GM21619 (cell line): ENCODE measurements around the gene HCLS1.

Experiments
- ATAC-seq: cut with Tn5 transposase; IDR thresholded peaks from one replicate; pipeline ENCODE4 v1.9.1; 2021; ENCODE audit not compliant: unreplicated experiment

HCLS1 gene

DNA sequence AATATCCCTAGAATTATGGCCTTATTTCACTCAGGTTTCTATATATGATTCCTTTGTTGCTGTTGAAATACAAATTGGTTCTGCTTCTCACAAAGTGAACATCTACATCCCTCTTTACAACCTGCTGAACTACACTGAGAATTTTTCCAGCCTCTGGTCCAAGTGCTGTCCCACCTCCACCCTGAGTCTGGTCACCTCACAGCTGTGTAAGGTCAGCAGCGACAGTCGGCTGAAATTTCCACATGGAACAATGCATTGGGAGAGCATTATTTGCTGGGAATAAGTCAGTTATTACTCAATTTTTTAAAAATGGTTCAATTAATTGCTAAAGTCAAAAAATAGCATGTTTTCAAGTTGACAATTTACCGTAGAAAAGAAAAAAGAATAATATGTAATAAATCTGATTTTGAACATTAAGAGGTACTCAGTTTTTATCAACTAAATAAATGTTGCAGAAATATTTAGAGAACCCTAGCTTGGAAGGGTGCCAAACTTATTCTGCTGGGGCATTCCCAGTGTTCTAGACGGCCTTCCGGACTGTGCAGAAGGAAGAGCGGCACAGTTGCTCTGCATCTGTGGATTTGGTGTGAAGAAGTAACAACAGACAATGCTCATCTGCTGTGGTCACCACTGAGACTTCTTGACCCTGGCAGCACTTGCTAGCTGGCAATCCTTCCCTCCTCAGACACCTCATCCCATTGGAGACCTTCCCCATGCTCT, 1.8 kb downstream of the HCLS1 start:
- ATAC-seq, result no peak

DNA sequence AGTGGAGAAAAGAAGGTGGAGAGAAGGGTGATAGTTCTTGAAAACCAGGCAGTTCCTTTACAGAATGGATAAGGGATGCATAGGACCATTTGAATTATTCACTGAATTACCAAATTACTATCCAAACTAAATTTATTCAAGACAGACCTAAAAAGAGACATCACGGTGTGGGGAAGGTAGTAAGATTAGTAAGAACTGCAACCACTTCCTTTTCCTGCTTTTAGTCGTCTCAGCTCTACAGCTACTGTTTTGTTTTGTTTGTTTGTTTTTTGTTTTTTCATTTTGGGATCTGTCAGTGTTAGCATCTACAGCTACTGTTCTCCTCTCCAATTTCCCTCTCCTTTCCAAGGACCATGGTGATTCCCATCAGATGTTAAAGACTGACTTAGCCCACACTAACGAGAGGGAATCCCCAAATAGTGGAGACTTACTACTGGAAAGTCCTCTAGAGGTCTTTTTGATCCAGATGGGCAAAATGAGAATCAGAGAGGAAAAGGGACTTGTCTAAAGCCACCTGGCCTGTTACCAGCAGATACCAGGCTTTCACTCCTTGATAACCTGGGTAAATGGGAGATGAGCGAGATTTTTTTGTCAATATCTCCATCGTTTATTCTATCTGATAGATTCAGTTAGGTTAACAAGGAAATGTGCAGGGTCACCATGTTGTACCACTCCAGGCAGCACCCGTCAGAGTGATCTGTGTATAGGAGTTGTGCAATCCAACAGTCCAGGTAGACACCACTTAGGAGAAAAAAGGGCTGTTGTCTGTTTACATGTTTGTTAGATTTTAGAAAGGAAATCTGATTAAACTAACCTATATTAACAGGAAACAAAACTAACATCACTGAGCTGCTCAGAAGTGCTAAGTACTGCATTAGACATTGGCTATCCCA, 6.0 kb downstream of the HCLS1 start:
- peak; percentile 73 for ATAC-seq

DNA sequence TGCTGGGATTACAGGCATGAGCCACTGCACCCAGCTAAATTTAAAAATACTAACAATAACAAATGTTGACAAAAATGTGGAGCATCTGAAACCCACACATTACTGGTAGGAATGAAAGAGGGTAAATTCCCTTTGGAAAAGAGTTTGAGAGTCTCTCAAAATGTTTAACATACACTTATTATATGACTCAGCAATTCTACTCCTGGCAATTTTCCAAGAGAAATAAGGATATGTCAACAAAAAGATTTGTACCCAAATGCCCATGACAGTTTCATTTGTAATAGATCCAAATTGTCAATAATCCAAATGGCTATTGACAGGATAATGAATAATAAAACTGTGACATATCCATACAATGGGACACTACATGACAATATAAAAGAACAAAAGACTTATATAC, 9.0 kb downstream of the HCLS1 start:
- no peak for ATAC-seq

DNA sequence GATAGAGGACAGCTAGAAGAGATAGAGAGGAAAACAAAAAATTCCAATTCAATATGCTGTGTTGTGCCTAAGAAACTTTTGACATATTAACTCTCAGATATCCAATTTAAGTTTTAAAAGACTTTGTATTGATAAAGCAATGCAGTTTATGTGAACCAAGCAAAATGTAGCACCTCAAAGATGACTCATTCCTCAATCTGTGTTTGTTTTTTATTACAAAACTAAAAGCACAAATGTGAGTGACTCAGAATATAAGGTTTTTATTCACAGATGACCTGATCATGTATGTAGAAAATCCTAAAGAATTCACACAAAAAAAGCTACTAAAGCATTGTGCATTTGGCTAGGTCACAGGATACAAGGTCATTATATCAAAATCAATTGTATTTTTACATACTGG, 11.1 kb downstream of the HCLS1 start:
- ATAC-seq, result no peak

DNA sequence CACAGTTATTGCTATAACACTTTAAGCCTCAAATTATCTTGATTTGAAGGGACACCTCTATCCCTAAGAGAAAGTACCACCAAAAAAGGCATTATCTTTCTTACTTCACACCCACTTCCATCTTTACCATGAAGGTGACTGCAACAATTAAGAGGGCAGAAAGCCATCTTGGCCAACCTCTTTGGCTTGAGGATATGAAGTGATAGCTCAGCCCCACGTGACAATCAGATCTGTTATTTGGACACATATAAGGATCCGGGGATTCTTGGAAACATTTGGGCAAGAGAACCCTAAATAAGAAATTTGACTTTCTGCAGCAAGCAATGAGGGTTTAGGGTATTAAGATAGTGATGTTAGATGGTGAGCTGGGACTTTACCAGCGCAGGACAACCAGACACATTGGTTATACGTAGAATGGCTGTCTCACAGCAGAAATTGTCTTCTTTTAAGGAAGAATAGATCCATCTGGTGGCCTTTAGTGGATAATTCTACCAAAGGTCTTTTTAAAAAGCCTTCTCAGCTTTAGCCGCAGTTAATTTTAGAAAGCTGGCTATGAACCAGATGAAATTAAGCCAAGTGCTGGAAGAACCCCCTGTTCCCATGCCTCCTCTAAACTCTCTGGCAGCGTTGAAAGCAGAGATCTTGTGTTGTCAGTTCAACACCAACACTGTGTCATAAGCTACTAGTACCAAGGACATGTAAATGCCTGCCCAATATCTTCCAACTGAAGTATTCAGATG, 12.3 kb downstream of the HCLS1 start:
- no peak for ATAC-seq

DNA sequence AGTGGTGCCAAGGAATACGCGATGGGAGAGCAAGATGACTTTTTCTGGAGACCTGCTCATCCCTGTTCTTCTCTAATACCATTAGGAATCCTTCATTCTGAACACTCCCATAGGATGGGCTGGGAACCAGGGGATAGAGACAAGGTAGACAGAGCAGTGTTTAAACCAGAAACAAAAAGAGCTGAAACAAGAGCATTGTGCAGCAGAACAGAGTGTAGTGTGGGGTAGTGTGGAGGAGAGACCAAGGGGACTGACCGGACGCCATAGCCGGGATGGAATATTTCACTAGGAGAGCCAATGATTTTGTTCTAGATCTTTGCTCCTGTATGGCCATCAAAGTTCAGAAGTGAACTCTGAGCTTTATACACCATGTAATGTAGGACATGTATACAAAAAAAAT, 15.6 kb downstream of the HCLS1 start:
- ATAC-seq, result no peak

DNA sequence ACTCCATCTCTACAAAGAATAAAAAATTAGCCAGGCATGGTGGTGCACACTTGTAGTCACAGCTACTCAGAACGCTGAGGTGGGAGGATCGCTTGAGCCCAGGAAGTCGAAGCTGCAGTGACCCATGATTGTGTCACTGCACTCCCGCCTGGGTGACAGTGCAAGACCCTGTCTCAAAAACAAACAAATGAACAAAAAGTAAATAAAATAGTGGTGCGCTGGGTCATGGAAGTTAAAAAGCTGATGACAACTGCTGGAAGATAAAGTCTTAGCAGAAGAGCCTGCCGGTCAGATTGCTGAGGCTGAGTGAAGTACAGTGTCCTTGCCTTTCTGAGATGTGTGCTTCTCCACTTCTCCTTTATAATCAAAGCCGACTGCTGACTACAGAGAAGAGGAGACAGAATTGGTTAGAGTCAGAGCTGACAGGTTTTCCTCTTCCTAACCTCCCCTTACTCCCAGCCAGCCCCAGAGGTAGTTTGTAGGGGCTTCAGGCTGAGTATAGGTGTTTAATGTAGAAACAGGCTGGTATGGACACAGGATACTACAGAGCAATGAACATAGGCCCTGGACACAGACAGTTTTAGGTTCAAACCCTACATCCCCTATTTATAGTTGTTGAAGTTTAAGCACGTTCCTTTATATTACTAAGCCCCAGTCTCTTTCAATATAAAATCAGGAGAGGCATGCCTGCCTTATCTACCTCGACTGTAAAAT, 17.9 kb downstream of the HCLS1 start:
- no peak for ATAC-seq

DNA sequence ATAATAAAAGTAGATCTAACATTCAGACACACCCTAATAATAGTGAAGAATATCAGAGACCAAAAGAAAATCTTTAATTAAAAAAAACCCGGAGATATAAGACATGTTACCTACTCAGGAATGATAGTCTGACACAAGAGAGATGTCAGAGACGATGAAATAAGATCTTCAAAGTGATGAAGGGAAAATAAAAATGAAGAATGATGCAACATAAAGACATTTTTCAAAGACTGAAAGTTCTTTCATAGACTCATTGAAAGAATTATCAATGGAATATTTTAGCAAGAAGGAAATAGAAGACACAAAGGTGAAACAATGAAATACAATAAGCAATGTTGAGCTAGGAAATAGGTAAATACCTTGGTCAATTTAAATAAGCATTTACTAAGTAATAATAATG, 19.6 kb downstream of the HCLS1 start:
- no peak for ATAC-seq

DNA sequence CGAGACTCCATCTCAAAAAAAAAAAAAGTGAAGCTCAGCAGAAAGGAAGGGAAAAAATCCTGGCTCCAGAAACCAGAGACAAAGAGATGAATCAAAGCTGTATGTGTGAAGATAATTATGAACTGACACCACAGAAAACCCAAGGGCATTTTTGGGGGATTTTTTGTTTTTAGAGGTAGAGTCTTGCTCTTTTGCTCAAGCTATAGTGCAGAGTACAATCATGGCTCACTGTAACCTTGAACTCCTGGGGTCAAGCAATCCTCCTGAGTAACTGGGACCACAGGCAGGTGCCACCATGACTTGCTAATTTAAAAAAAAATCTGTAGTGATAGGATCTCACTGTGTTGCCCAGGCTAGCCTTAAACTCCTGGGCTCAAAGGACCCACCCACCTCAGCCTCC, 22.8 kb downstream of the HCLS1 start:
- no peak for ATAC-seq

DNA sequence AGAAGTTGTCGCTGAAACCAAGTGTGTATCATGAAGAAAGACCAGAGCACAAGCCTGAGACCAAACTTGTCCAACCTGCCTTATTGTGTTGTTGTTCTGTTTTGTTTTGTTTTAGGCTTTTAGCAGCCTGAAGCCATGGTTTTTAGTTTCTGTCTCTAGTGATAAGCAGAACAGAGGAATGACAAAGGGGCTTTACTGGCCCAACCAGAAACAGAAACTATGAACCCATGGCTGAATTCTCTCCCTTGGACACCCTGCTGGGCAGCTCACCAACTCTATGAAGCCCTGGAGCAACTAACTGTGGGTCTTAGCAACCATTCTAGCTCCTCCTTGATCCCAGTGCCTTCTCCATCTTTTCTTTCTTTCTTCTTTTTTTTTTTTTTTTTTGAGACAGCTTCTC, 30.3 kb downstream of the HCLS1 start:
- ATAC-seq, result no peak

DNA sequence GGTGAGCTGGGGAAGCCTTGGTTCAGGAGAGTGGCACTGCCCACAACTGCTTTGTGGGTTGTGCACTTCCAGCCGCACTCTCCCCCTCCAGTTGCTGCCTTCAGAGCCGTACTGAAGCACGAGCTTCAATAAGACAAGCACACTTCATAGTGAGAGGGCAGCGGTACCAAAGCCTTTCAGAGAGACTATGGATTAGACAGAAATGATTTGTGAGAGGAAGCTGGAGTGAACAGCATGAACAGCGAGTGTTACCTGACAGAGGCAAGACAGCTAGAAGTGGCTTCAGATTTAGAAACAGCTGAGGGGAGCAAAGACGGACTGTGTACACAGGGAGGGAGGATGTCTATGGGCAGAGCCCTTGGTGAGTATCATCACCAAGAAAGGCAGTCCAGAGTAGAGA, 31.1 kb downstream of the HCLS1 start:
- no peak for ATAC-seq

DNA sequence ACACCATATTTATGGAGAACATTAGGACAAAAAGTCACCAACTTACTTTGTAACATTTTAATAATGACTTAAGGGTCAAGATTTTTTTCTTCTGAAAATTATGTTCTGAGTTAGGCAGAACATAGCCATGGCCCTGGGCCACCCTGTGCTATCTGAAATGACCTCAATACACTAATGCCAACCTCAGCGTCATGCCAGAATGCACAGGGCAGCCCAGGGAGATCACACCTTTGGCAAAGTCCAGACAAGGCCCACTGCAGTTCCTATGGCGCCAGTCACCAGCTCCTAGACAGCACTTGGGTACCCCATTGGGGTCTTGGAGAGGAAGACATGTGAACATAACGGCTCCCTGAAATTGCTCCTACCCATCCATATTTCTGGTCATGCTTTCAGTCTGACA, 33.1 kb downstream of the HCLS1 start:
- no peak for ATAC-seq

DNA sequence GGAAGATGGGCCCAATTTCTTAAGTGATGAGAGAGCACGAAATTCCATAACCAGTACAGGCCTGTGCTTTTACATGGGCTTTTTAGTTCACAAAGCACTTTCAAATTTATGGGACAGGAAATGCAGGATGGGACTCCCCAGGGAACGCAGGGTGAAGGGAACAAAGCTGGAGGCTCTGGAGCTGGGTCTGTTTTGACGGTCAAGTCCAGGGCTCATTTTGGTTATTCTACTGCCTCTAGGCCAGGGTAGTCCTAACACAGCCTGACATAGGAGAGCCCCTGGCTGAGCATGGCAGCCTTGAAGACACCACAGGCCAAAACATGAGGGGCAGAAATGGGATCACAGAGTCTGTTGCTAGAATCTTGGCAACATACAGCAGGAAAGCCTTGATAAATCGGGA, 33.5 kb downstream of the HCLS1 start:
- ATAC-seq, result no peak

DNA sequence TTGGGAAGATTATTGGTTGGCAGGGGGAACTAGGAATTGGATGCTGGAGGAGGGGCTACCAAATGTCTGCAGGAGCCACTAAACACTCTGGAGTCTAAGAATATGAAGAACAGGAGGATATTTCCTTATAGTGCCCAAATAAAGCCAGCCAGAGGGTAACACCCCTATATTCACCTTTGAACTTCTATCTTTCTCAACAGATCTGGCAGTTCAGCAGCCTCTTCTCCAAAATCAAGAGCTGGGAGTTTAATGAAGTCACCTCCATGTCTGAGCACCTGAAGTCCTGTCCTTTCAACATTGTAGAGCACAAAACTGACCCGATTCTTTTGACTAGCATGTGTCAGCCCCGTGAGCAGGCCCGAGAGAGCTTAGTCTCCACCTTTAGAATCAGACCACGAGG, 34.2 kb downstream of the HCLS1 start:
- ATAC-seq, result no peak

DNA sequence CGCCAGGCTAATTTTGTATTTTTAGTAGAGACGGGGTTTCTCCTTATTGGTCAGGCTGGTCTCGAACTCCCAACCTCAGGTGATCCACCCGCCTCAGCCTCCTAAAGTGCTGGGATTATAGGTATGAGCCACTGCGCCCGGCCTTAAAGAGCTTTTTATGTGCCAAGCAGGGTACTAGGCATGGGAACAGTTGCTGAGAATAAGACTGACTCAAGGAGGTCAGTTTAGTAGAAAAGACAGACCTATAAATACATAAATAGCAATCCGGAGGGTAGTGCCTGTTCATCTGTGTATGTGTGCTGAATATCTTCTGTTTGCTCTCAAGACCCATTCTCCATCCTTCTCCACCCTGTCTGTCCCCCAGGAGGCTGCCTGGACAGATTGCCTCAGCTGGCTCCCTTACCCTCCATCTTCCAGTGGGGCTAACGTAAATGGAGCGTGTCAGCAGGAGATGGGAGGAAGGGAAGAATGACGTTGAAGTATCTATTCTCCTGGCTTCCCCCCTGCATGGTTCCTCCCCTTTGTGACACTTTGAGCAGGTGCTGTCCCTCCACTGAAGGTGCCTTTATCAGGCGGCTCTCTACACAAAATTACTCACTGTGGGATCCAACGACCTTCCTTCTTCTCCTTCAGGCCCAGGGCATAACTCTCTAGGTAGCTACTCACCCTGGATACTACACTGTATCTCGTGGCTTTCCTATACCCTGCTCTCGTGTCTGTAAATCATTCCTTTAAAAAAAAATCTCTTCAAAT, 36.4 kb downstream of the HCLS1 start:
- no peak for ATAC-seq

DNA sequence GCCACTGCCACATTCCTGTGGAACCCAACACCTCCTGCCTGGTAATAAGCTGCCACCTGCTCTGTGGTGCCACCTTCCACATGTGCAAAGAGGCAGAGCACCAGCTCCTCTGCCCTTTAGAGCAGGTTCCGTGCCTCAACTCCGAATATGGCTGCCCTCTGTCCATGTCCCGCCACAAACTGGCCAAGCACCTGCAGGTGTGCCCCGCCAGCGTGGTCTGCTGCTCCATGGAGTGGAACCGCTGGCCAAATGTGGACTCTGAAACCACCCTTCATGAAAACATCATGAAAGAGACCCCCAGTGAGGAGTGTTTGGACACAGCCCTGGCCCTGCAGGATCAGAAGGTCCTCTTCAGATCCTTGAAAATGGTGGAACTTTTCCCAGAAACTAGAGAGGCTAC, 39.2 kb downstream of the HCLS1 start:
- ATAC-seq, result no peak

DNA sequence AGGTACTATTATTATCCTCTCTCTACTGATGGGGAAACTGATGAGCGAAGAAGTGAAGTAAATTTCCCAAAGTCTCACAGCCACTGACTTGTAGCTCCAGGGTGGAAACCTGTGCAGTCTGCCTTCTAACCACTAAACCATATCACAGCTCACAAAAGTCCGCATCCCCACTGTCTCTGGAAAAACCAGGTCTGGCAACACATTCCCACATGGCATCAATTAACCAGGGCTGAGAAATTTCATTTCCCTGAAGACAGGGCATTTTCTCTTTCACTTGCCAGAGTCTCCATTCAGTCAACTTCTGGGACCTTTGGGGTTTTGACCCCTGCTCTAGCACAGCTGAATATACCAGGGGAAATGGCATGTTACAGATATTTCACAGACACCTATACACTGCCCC, 41.0 kb downstream of the HCLS1 start:
- no peak for ATAC-seq

DNA sequence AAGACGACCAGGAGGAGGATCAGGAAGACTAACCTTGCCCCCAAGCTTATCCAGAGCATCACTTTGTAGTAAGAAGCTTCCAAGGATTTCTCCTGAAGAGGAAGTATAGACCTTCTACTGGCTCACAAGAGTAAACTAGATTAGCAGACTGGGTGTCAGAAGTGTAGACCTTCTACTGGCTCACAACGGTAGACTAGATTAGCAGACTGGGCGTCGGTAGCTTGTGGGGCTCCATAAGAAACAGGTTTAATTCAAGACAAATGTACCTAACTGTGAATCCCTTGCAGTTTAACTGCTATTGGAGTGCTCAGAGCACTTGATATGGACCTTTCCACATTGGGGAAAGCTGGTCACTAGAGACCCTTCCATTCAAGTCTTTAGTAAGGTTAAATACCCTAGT, 54.6 kb downstream of the HCLS1 start:
- ATAC-seq, result no peak

DNA sequence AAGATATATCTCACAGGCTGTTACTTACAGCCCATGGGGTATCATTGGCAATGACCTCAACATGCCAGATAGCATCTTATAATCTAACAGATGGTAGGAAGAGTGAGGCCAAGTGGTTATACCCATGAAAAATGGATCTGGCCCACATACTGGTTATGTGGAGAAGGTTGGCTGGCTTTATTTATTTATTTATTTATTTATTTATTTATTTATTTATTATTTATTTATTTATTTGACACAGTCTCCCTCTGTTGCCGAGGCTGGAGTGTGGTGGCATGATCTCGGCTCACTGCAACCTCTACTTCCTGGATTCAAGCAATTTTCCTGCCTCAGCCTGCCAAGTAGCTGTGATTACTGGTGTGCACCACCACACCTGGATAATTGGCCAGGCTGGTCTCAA, 55.9 kb downstream of the HCLS1 start:
- ATAC-seq, result no peak

DNA sequence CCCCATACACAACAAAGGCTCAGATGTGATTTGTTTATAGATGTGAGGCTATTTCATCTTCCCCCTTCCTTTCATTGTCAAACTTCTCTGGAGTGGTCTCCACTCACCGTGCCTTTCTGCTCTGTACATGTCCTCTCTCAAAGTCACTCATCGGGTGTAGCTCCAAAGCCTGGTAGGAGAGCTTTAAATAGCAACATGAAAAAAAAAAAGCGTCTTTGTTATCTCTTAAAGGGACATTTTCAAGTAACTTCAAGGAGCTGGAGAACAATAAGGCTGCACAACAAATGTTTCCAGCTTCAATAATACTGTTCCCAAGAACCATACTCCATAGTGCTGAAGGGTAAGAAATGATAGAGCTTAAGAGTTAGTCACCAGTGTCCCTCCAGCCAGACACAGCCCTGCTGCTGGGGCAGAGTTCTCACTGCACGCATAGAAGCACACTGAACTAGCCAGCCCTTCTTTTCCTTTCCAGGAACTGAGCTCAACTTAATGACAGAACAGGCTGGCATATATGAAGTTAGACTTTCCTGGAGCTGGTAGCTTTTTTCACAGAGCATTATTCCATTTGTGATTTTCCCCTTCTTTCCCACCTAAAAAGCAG, 59.4 kb downstream of the HCLS1 start:
- no peak for ATAC-seq
